ENCODE results near the gene SIRT1. TPM values are rescaled to one million over a fixed set of nuclear protein-coding genes. Genes with fewer than 3 reads are reported as not detected.

The SIRT1 gene
- total RNA-seq, 1 experiment from 2014 or later = 29.0 TPM

DNA sequence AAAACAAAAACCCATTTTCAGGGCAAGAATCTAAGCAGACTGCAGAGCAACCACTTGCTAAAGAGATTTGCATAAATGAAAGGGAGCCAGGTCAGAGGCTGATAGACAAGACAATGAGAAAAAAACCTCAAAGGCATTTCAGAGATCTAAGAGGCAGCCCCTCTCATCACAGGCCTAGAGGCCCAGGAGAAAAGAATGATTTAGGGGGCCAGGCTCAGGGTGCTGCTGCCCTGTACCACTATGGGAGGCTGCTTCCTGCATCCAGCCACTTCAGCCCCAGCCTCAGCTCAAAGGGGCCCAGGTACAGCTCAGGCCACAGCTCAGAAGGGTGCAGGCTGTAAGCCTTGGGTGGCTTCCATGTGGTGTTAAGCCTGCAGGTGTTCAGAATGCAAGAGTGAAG lies 42.7 kb upstream of the SIRT1 start:
- Histone ChIP-seq H3K9ac (ENCODE audit: low read length) (no peak overlapping the region), H3K27ac (ENCODE audit: low read length) (no peak overlapping the region), H3K27me3 (ENCODE audit: low read length) (no peaks in the 10 kb centered on the region), H3K36me3 (ENCODE audit: insufficient read depth, low read length) (no peaks in the 10 kb centered on the region), H3K4me1 (ENCODE audit: low read length) (peaks cover 7% of the 10 kb centered on the region), H3K79me2 (ENCODE audit: low read length) (peaks cover 11% of the 10 kb centered on the region), H3K9me3 (ENCODE audit: low read length) (no peaks in the 10 kb centered on the region), H3K4me2 (ENCODE audit: low read depth, low read length, poor library complexity, severe bottlenecking) (no peak overlapping the region), H4K20me1 (ENCODE audit: insufficient read depth, low read depth, low read length) (no peaks in the 10 kb centered on the region), H2AFZ (ENCODE audit: low read length) (no peak overlapping the region), H3K4me3 (ENCODE audit: low read length) (no peak overlapping the region), H3K9me2 (replicated peaks; ENCODE audit: insufficient read depth, low read length) (no peaks in the 10 kb centered on the region)
- no peak for DNase-seq

GRCh38 chr10:67843284-67843683 lies 41.2 kb upstream of the SIRT1 start:
- H4K20me1 ChIP-seq (ENCODE audit: insufficient read depth, low read depth, low read length) = no peaks in the 10 kb centered on the region
- H3K9me3 ChIP-seq (ENCODE audit: low read length) = no peaks in the 10 kb centered on the region
- peaks cover under 1% of the 10 kb centered on the region; the same call in 1 of the 2 replicates for H3K4me1 ChIP-seq (ENCODE audit: low read length)
- H3K9me2 ChIP-seq (replicated peaks; ENCODE audit: insufficient read depth, low read length) = no peaks in the 10 kb centered on the region
- no peak overlapping the region for H3K4me2 ChIP-seq (ENCODE audit: low read depth, low read length, poor library complexity, severe bottlenecking)
- no peak overlapping the region for H3K9ac ChIP-seq (ENCODE audit: low read length)
- H3K79me2 ChIP-seq (ENCODE audit: low read length) = no peaks in the 10 kb centered on the region
- H3K4me3 ChIP-seq (ENCODE audit: low read length) = no peak overlapping the region
- no peak for DNase-seq
- H3K27ac ChIP-seq (ENCODE audit: low read length) = no peak overlapping the region
- no peaks in the 10 kb centered on the region for H3K36me3 ChIP-seq (ENCODE audit: insufficient read depth, low read length)
- no peaks in the 10 kb centered on the region for H3K27me3 ChIP-seq (ENCODE audit: low read length)
- H2AFZ ChIP-seq (ENCODE audit: low read length) = no peak overlapping the region

DNA sequence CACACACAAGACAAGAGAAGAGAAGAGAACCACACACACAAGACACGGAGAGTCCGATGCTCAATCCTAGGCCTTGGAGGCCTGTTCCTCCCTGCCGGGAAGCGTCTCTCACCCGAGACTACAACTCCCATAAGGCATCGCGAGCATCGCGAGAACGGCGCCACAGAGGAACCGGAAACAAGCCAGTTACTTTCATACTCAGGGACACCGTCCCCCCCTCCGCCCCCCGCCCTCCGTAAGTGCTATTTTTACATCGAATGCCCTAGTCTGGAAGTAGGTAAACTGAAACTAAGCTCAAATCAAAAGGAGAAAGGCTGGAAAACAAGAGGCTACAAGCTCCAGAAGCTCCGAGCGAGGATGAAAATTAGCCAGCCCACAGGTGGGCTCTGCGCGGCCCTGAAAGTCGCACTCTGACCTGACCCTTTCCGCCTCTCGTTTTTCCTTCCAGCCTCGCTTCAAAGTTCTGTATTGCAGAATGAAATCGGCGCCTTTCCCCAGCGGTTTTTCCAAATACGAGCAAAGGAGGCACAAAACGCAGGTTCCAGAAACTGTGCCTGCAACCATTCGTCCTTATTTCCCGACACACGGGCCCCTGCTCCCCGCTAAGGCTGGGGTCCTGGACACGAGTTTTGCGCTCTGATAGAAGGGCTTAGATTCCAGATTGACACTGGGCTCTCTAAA lies 35.0 kb upstream of the SIRT1 start:
- Histone ChIP-seq H4K20me1 (ENCODE audit: insufficient read depth, low read depth, low read length) (no peaks in the 10 kb centered on the region), H3K4me3 (ENCODE audit: low read length) (peak overlapping the region; percentile 86), H3K27ac (ENCODE audit: low read length) (peak overlapping the region; percentile 49), H3K9ac (ENCODE audit: low read length) (peak overlapping the region; percentile 85), H3K4me1 (ENCODE audit: low read length) (peaks cover 7% of the 10 kb centered on the region), H3K9me2 (replicated peaks; ENCODE audit: insufficient read depth, low read length) (no peaks in the 10 kb centered on the region), H3K36me3 (ENCODE audit: insufficient read depth, low read length) (no peaks in the 10 kb centered on the region), H3K27me3 (ENCODE audit: low read length) (no peaks in the 10 kb centered on the region), H3K79me2 (ENCODE audit: low read length) (0 out of 2 replicates have a peak, but pooled peaks cover 4% of the 10 kb centered on the region), H2AFZ (ENCODE audit: low read length) (peak overlapping the region; percentile 63), H3K4me2 (ENCODE audit: low read depth, low read length, poor library complexity, severe bottlenecking) (peak overlapping the region; percentile 83), H3K9me3 (ENCODE audit: low read length) (no peaks in the 10 kb centered on the region)
- DNase-seq = peak; percentile 97

DNA sequence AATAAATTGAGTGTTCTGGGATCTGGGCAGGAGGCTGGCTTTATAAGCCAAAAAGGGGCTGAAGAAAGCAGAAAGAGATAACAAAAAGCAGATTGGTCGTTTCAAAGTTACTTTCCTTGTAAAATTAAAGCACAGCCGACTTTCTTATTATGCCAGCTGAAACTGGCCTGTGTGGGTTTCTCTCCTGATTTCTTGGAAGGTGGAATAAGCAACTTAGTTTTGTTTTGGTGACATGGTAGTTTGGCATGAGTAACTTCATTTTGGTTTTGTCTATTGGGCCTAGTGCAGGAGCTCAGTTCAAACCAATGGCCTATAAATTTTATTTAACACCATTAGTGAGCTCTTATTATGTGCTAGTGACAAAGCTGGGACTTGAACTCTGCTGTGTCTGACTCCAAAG lies 33.3 kb upstream of the SIRT1 start:
- Histone ChIP-seq H3K27ac (ENCODE audit: low read length) (no peak overlapping the region), H2AFZ (ENCODE audit: low read length) (no peak overlapping the region), H3K9me3 (ENCODE audit: low read length) (no peaks in the 10 kb centered on the region), H3K4me1 (ENCODE audit: low read length) (peaks cover 7% of the 10 kb centered on the region), H3K9ac (ENCODE audit: low read length) (no peak overlapping the region), H4K20me1 (ENCODE audit: insufficient read depth, low read depth, low read length) (no peaks in the 10 kb centered on the region), H3K27me3 (ENCODE audit: low read length) (no peaks in the 10 kb centered on the region), H3K36me3 (ENCODE audit: insufficient read depth, low read length) (no peaks in the 10 kb centered on the region), H3K4me2 (ENCODE audit: low read depth, low read length, poor library complexity, severe bottlenecking) (no peak overlapping the region), H3K9me2 (replicated peaks; ENCODE audit: insufficient read depth, low read length) (no peaks in the 10 kb centered on the region), H3K4me3 (ENCODE audit: low read length) (no peak overlapping the region), H3K79me2 (ENCODE audit: low read length) (0 out of 2 replicates have a peak, but pooled peaks cover 4% of the 10 kb centered on the region)
- DNase-seq = no peak

DNA sequence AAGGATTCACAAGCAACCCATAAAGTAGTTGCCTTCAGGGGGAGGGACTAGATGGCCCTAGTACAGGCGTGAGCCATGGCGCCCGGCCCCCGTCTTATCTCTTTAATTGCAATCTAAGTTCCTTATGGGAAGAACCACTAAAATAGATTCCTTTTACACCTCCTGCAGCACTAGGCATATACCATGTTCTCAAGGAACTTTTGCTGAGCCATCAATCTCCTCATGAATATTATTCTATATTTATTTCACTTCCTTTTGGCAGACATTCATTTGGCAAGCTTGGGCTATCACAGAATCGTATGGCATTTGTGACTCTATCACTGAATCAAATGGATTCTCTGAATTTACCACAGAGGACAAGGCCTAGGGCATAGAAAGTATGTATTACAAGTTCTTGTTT lies 31.7 kb upstream of the SIRT1 start:
- Histone ChIP-seq H3K9me2 (replicated peaks; ENCODE audit: insufficient read depth, low read length) (no peaks in the 10 kb centered on the region), H4K20me1 (ENCODE audit: insufficient read depth, low read depth, low read length) (no peaks in the 10 kb centered on the region), H3K9ac (ENCODE audit: low read length) (no peak overlapping the region), H3K4me3 (ENCODE audit: low read length) (no peak overlapping the region), H3K4me1 (ENCODE audit: low read length) (peaks cover 7% of the 10 kb centered on the region), H3K79me2 (ENCODE audit: low read length) (0 out of 2 replicates have a peak, but pooled peaks cover 4% of the 10 kb centered on the region), H3K27ac (ENCODE audit: low read length) (no peak overlapping the region), H3K4me2 (ENCODE audit: low read depth, low read length, poor library complexity, severe bottlenecking) (no peak overlapping the region), H3K36me3 (ENCODE audit: insufficient read depth, low read length) (no peaks in the 10 kb centered on the region), H2AFZ (ENCODE audit: low read length) (no peak overlapping the region), H3K9me3 (ENCODE audit: low read length) (no peaks in the 10 kb centered on the region), H3K27me3 (ENCODE audit: low read length) (no peaks in the 10 kb centered on the region)
- no peak for DNase-seq

DNA sequence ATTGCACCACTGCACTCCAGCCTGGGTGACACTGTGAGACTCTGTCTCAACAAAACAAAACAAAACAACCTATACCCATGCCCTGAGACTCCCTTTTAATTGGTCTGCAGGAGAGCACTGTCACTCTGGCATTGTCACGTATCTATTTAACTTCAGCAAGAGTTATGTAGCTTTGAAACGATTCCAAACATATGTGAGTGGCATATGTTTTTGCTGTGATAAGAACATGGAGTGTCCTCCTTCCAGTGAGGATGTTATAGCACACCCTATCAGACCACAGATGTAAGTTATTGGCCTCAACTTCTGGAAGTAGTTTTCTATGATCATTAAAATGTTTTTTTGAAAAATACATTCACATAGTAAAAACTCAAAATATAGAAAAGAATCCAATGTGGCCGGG lies 30.9 kb upstream of the SIRT1 start:
- no peaks in the 10 kb centered on the region for H3K9me2 ChIP-seq (replicated peaks; ENCODE audit: insufficient read depth, low read length)
- H3K4me2 ChIP-seq (ENCODE audit: low read depth, low read length, poor library complexity, severe bottlenecking) = no peak overlapping the region
- H3K4me1 ChIP-seq (ENCODE audit: low read length) = peaks cover 7% of the 10 kb centered on the region
- H3K9me3 ChIP-seq (ENCODE audit: low read length) = no peaks in the 10 kb centered on the region
- no peaks in the 10 kb centered on the region for H4K20me1 ChIP-seq (ENCODE audit: insufficient read depth, low read depth, low read length)
- H3K27me3 ChIP-seq (ENCODE audit: low read length) = no peaks in the 10 kb centered on the region
- H3K36me3 ChIP-seq (ENCODE audit: insufficient read depth, low read length) = no peaks in the 10 kb centered on the region
- no peak overlapping the region for H3K4me3 ChIP-seq (ENCODE audit: low read length)
- 0 out of 2 replicates have a peak, but pooled peaks cover 4% of the 10 kb centered on the region for H3K79me2 ChIP-seq (ENCODE audit: low read length)
- H3K9ac ChIP-seq (ENCODE audit: low read length) = no peak overlapping the region
- no peak overlapping the region for H2AFZ ChIP-seq (ENCODE audit: low read length)
- no peak overlapping the region for H3K27ac ChIP-seq (ENCODE audit: low read length)
- DNase-seq = no peak

DNA sequence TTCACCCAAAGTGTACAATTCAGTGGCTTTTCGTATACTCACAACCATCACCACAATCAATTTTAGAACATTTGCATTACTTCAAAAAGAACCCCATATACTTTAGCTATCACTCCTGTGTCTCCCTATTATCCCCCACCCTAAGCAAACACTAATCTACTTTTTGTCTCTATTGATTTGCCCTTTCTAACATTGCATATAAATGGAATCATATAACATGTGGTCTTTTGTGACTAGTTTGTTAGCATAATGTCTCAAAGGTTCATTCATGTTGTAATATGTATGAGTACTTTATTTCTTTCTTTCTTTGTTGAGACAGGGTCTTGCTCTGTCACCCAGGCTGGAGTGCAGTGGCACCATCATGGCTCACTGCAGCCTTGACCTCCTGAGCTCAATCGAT lies 25.5 kb upstream of the SIRT1 start:
- H3K9me2 ChIP-seq (replicated peaks; ENCODE audit: insufficient read depth, low read length) = no peaks in the 10 kb centered on the region
- H3K79me2 ChIP-seq (ENCODE audit: low read length) = no peaks in the 10 kb centered on the region
- H3K9me3 ChIP-seq (ENCODE audit: low read length) = no peaks in the 10 kb centered on the region
- H3K36me3 ChIP-seq (ENCODE audit: insufficient read depth, low read length) = no peaks in the 10 kb centered on the region
- no peak overlapping the region for H3K27ac ChIP-seq (ENCODE audit: low read length)
- no peak overlapping the region for H3K9ac ChIP-seq (ENCODE audit: low read length)
- no peak overlapping the region for H3K4me2 ChIP-seq (ENCODE audit: low read depth, low read length, poor library complexity, severe bottlenecking)
- no peak overlapping the region for H2AFZ ChIP-seq (ENCODE audit: low read length)
- H3K27me3 ChIP-seq (ENCODE audit: low read length) = no peaks in the 10 kb centered on the region
- H4K20me1 ChIP-seq (ENCODE audit: insufficient read depth, low read depth, low read length) = no peaks in the 10 kb centered on the region
- no peak overlapping the region for H3K4me3 ChIP-seq (ENCODE audit: low read length)
- DNase-seq = no peak
- peaks cover 5% of the 10 kb centered on the region for H3K4me1 ChIP-seq (ENCODE audit: low read length)

DNA sequence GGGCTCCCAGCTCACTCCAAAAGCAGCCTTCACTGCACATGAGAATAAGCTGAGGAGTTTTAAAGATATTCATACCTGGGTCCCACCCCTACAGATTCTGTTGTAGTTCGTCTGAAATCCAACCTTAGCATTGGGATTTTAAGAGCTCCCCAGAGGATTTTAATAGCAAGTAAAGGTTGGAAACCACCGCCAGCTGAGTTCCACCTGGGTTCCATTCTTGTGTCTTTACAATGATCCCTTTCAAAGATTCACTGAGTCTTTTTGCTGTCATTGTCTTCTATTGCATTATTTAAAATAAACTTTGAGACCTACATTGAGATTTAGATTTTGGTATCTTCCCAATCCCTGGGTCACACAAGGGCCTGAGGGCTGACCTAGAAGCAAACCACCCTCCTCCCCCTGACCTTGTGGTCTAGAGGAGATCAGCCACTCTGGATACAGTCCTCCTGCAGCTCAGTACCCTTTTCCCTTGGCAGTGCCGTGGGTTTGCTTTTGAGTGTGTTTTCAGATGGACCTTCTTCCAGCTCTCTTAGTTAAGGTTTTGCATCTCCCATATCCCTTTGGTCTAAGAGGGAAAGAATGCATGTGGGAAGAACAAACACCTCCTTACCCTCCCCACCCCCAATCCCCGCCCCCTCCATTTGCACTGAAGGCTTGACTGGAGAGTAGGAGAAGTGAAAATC lies 22.6 kb upstream of the SIRT1 start:
- DNase-seq = no peak
- Histone ChIP-seq H3K27me3 (ENCODE audit: low read length) (no peaks in the 10 kb centered on the region), H2AFZ (ENCODE audit: low read length) (no peak overlapping the region; the same call in 1 of the 2 replicates)

More for the DNA sequence above, 22.6 kb upstream of the SIRT1 start:
- Histone ChIP-seq H3K9me3 (ENCODE audit: low read length) (no peaks in the 10 kb centered on the region), H3K4me2 (ENCODE audit: low read depth, low read length, poor library complexity, severe bottlenecking) (no peak overlapping the region), H4K20me1 (ENCODE audit: insufficient read depth, low read depth, low read length) (no peaks in the 10 kb centered on the region), H3K9me2 (replicated peaks; ENCODE audit: insufficient read depth, low read length) (no peaks in the 10 kb centered on the region), H3K9ac (ENCODE audit: low read length) (no peak overlapping the region), H3K36me3 (ENCODE audit: insufficient read depth, low read length) (no peaks in the 10 kb centered on the region), H3K27ac (ENCODE audit: low read length) (no peak overlapping the region), H3K4me1 (ENCODE audit: low read length) (peaks cover 5% of the 10 kb centered on the region), H3K4me3 (ENCODE audit: low read length) (no peak overlapping the region), H3K79me2 (ENCODE audit: low read length) (no peaks in the 10 kb centered on the region)

Measured in Karpas-422 (cell line).